Spleen (tissue), 11 donors: Measurements from ENCODE around the gene USP32. TPM values are rescaled to one million over a fixed set of nuclear protein-coding genes. Genes with fewer than 3 reads are reported as not detected.
"Not testable (repeated sequence)": the region's sequence is repeated elsewhere in the genome, so short reads cannot be mapped to it uniquely, and the experiment has no call there.

Source experiments
- DNase-seq: peaks from one replicate; pipeline ENCODE4 v3.0.0-alpha.2; 2020
- H3K27ac ChIP-seq, 8 donors: fragments of 200-600 bp; sonication (generic) in 7 of 8; 1 replicate in 4 of 8; 2 replicates in 4 of 8; pipeline versions ENCODE4 v1.5.0 to v1.8.0; 2016 to 2021; ENCODE audit warnings: inconsistent platforms in 4 of 8, mild to moderate bottlenecking in 4 of 8, moderate library complexity in 1 of 8
- H3K27me3 ChIP-seq, 7 donors: fragments of 200-600 bp; sonication (generic) in 6 of 7; replicated peaks in 1 of 7; 1 replicate in 4 of 7; 2 replicates in 3 of 7; pipeline versions ENCODE4 v1.5.0 to v1.8.0; 2016 to 2021; ENCODE audit warnings: inconsistent platforms in 3 of 7, mild to moderate bottlenecking in 1 of 7
- H3K36me3 ChIP-seq, 6 donors: fragments of 200-600 bp; sonication (generic) in 5 of 6; 1 replicate in 4 of 6; 2 replicates in 2 of 6; pipeline versions ENCODE4 v1.5.0 to v1.8.0; 2016 to 2021; ENCODE audit warnings: inconsistent platforms in 2 of 6
- H3K4me1 ChIP-seq, 6 donors: fragments of 200-600 bp; sonication (generic) in 5 of 6; 1 replicate in 3 of 6; 2 replicates in 3 of 6; pipeline versions ENCODE4 v1.5.0 to v1.8.0; 2016 to 2021; ENCODE audit warnings: inconsistent platforms in 3 of 6
- H3K4me3 ChIP-seq, 8 donors: fragments of 200-600 bp; sonication (generic) in 7 of 8; 1 replicate in 4 of 8; 2 replicates in 4 of 8; pipeline versions ENCODE4 v1.5.0 to v1.8.0; 2016 to 2021; ENCODE audit warnings: inconsistent platforms in 4 of 8, mild to moderate bottlenecking in 4 of 8, moderate library complexity in 2 of 8
- H3K9me3 ChIP-seq, 8 donors: fragments of 200-600 bp; sonication (generic) in 7 of 8; 1 replicate in 4 of 8; 2 replicates in 4 of 8; pipeline versions ENCODE4 v1.5.0 to v1.8.0; 2016 to 2021; ENCODE audit warnings: inconsistent platforms in 4 of 8
- CTCF ChIP-seq, 11 experiments: fragments of 200-600 bp in 7 of 11; fragments of 450-650 bp in 4 of 11; sonication (generic) in 4 of 11; IDR thresholded peaks in 8 of 11; conservative IDR thresholded peaks in 3 of 11; 1 replicate in 7 of 11; 2 replicates in 4 of 11; pipeline versions ENCODE4 v1.4.0 to v1.8.0; 2016 to 2021; ENCODE audit warnings: antibody characterized with exemption in 11 of 11, inconsistent platforms in 4 of 11, mild to moderate bottlenecking in 1 of 11
- POLR2A ChIP-seq, 3 donors: fragments of 450-650 bp; IDR thresholded peaks; one replicate each; pipeline ENCODE4 v1.5.1; 2017; ENCODE audit warnings: antibody characterized with exemption in 3 of 3, mild to moderate bottlenecking in 1 of 3
- POLR2AphosphoS5 ChIP-seq, 3 donors: sonication (generic); formaldehyde crosslinking; IDR thresholded peaks; one replicate each; pipeline ENCODE4 v1.5.1; 2017; ENCODE audit warnings: antibody characterized with exemption in 3 of 3
- WGBS, 5 donors: extraction: QIAGEN DNeasy Blood & Tissue Kit in 3 of 5; methylation state at CpG; one replicate each; pipeline versions ENCODE4 v1.1.5 to v1.1.7; 2013 to 2018; 5-methylcytosine and 5-hydroxymethylcytosine counted together
- intact Hi-C: fragments of 100-400 bp; cut with DNase I; formaldehyde crosslinking; loops from one replicate; pipeline ENCODE4 v1.15.0; 2023; ENCODE audit warnings: low total_unique reads
- polyA plus RNA-seq, 3 donors: library from polyadenylated mRNA; stranded (reverse); fragments of 200-250 nt; gene quantifications; one replicate each; pipeline ENCODE4 v1.2.1, GENCODE V29; 2013
- total RNA-seq, 7 donors: library from RNA; depleted of rRNA in 3 of 7; stranded (reverse); fragments of >200 nt in 3 of 7; fragmentation: NEBNext Ultra II Directional in 4 of 7; extraction: Animal tissue kit (Norgen Biotek cat#: 25700) in 4 of 7; gene quantifications; one replicate each; pipeline versions ENCODE4 v1.1.0 to v1.2.1, GENCODE V29; 2016 to 2021
- donor health status: healthy with polysubstance abuse.
- donor health status: DM: no; HTN: no; CAD: no; lungs with moderate emphysema.
- donor health status: DM: no; HTN: no; CAD: no.
- donor health status: Bipolar disorder and iron deficiency.
- donor health status: healthy.
- donor health status: DM: no; HTN: no; CAD: no.
- donor health status: DM: yes; HTN: yes; CAD: no.

The USP32 gene
- total and polyA plus RNA-seq, 10 donors = 7.3 to 115 (median 79.8) TPM

DNA sequence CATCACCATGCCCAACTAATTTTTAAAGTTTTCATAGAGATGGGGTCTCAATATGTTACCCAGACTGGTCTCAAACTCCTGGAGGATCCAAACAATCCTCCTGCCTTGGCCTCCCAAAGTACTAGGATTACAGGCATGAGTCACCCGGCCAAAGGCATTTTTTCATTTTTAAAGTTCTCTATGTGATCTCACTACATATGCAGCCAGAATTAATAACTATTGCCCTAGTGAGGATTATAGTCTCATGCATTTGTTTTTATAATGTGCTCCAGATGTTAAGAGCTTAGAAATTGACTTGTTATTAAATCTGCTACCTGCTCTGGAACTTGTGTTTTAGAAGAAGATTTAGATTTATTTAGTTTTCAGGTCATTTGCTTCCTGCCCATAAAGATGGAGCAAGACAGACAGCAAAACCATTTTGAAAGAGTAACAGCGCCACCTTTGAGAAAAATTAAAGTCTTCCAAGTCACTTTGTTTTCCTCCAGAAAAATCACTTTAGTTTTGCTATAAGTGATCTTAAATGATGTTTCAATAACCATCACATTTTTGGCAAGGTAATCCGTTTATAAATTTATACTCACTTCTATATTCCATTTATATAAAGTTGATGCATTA lies 162.6 kb downstream of the USP32 start:
- Histone ChIP-seq H3K27me3 (no peaks in the 10 kb centered on the region), H3K36me3 (peaks cover 3 to 70% (median 21%) of the 10 kb centered on the region in 6 donors), H3K4me1 (no peaks in the 10 kb centered on the region), H3K27ac (no peak overlapping the region), H3K9me3 (no peaks in the 10 kb centered on the region), H3K4me3 (no peak overlapping the region)
- DNase-seq = no peak
- WGBS, 5 donors = 95 to 99% (median 96%) methylated on average over 3 of the region's 3 CpGs
- TF ChIP-seq POLR2A (IDR thresholded peaks at IDR 0.05) (no peak), CTCF (IDR thresholded peaks at IDR 0.05 in 8 of 11, conservative IDR thresholded peaks at IDR 0.05 in 3 of 11) (no peak), POLR2AphosphoS5 (IDR thresholded peaks at IDR 0.05) (no peak)
- intact Hi-C loops = no loop called here

- DNase-seq, H3K4me3 ChIP-seq, H3K9me3 ChIP-seq, H3K27ac ChIP-seq, intact Hi-C loops, H3K27me3 ChIP-seq, H3K4me1 ChIP-seq: not testable (repeated sequence)
- H3K36me3 ChIP-seq = peaks cover 3 to 70% (median 36%) of the 10 kb centered on the region in 6 donors
- WGBS, 5 donors = 97 to 98% (median 98%) methylated on average over 8 of the region's 8 CpGs
Observed at GRCh38 chr17:60227276-60227675, 164.7 kb downstream of the USP32 start.

- intact Hi-C loops = no loop called here
- Histone ChIP-seq H3K4me3 (no peak overlapping the region), H3K27me3 (no peaks in the 10 kb centered on the region), H3K36me3 (peaks cover 3 to 79% (median 45%) of the 10 kb centered on the region in 6 donors), H3K27ac (no peak overlapping the region), H3K9me3 (no peaks in the 10 kb centered on the region), H3K4me1 (no peaks in the 10 kb centered on the region)
- no peak for DNase-seq
- TF ChIP-seq POLR2AphosphoS5 (IDR thresholded peaks at IDR 0.05) = no peak
- TF ChIP-seq CTCF (IDR thresholded peaks at IDR 0.05 in 8 of 11, conservative IDR thresholded peaks at IDR 0.05 in 3 of 11) = no peak
- no peak for TF ChIP-seq POLR2A (IDR thresholded peaks at IDR 0.05)
- WGBS, 5 donors = 91 to 100% (median 97%) methylated on average over 1 of the region's 1 CpG
Observed at GRCh38 chr17:60224064-60224463, 167.9 kb downstream of the USP32 start.

GRCh38 chr17:60223456-60223855 lies 168.5 kb downstream of the USP32 start:
- Histone ChIP-seq H3K36me3 (peaks cover 3 to 82% (median 45%) of the 10 kb centered on the region in 6 donors), H3K4me1 (no peaks in the 10 kb centered on the region), H3K4me3 (no peak overlapping the region), H3K9me3 (no peaks in the 10 kb centered on the region), H3K27ac (no peak overlapping the region), H3K27me3 (no peaks in the 10 kb centered on the region)
- TF ChIP-seq POLR2A (IDR thresholded peaks at IDR 0.05) = no peak
- TF ChIP-seq CTCF (IDR thresholded peaks at IDR 0.05 in 8 of 11, conservative IDR thresholded peaks at IDR 0.05 in 3 of 11) = no peak
- no peak for TF ChIP-seq POLR2AphosphoS5 (IDR thresholded peaks at IDR 0.05)
- DNase-seq = no peak
- 83 to 100% (median 93%) methylated on average over 1 of the region's 1 CpG for whole genome bisulfite sequencing, 5 donors
- intact Hi-C loops = no loop called here

DNA sequence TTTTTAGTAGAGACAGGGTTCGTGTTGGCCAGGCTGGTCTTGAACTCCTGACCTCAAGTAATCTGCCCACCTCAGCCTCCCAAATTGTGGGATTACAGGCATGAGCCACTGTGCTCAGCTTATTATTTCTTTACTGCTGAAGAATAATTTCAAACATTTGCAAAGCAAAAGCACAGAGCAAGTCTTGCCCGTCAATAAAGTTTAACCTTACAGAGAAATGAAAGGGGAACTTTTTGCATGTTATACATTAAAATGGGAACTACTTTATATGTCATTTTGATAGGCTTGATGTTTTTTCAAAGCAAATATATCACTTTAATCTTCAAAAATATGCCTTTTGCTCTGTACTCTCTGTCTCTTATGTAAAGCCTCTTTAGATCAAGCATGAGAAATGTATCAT lies 173.2 kb downstream of the USP32 start:
- DNase-seq, H3K27ac ChIP-seq, H3K4me3 ChIP-seq, H3K9me3 ChIP-seq, H3K4me1 ChIP-seq, intact Hi-C loops, H3K27me3 ChIP-seq: not testable (repeated sequence)
- peaks cover 0 to 75% (median 26%) of the 10 kb centered on the region in 6 donors for H3K36me3 ChIP-seq
- 82 to 94% (median 83%) methylated on average over 2 of the region's 2 CpGs for WGBS, 5 donors

- H3K4me3 ChIP-seq, H3K4me1 ChIP-seq, intact Hi-C loops, H3K9me3 ChIP-seq, H3K27ac ChIP-seq, DNase-seq, H3K27me3 ChIP-seq: not testable (repeated sequence)
- WGBS, 5 donors = 44 to 67% (median 57%) methylated on average over 1 of the region's 2 CpGs; no CpG with 5 or more reads in 2 of the 5 donors
- H3K36me3 ChIP-seq = peaks cover 0 to 67% (median 8%) of the 10 kb centered on the region in 6 donors
Observed at GRCh38 chr17:60215895-60216294, 176.0 kb downstream of the USP32 start.

- H3K4me1 ChIP-seq, H3K4me3 ChIP-seq, H3K9me3 ChIP-seq, H3K27me3 ChIP-seq, DNase-seq, intact Hi-C loops, H3K27ac ChIP-seq: not testable (repeated sequence)
- H3K36me3 ChIP-seq = peaks cover 0 to 67% (median 9%) of the 10 kb centered on the region in 6 donors
Observed at GRCh38 chr17:60211282-60211681, 180.7 kb downstream of the USP32 start.

DNA sequence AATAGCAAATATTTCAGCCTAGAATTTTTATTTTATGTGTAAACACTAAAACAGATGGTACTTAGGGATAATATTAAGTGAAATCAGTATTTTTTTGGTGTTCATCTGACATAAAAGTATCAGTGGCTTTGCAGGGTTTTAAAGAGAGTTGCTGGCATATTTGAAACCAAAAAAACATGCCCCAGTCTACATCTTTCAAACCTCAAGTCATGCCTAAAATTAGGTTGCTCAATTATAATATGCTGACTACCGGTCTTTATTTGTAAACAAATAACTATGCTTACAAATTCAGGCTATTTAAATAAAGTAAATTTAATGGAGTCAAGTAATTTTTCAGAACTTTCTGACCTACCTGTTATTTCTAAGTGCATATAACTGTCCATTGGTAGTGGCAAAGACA lies 183.6 kb downstream of the USP32 start:
- intact Hi-C loops, H3K4me3 ChIP-seq, H3K27me3 ChIP-seq, DNase-seq, H3K4me1 ChIP-seq, H3K27ac ChIP-seq, H3K9me3 ChIP-seq: not testable (repeated sequence)
- WGBS, 5 donors = 86 to 100% (median 90%) methylated on average over 1 of the region's 1 CpG
- peaks cover 0 to 80% (median 10%) of the 10 kb centered on the region in 6 donors for H3K36me3 ChIP-seq
